D721Med (cell line): Measurements from ENCODE around the gene SPRTN.
A peak's percentile ranks its signal among the peaks of the same experiment; 100 is the strongest.
"Not testable (repeated sequence)": the region's sequence is repeated elsewhere in the genome, so short reads cannot be mapped to it uniquely, and the experiment has no call there.

Source experiments
- DNase-seq: peaks from one replicate; pipeline ENCODE4 v3.0.0; 2011; ENCODE audit warnings: low spot score; ENCODE audit not compliant: insufficient read length
- FAIRE-seq: peaks from 2 replicates; lab custom pipeline; 2011; peaks lifted over from hg19 to GRCh38; lab: Jason Lieb, UNC
- CTCF ChIP-seq: IDR thresholded peaks from 2 replicates; pipeline ENCODE4 v1.5.1; 2012; ENCODE audit warnings: mild to moderate bottlenecking, control low read depth; ENCODE audit not compliant: insufficient read depth; ENCODE audit errors: missing control alignments

Gene SPRTN

GRCh38 chr1:231335663-231336602 lies 2.2 kb upstream of the SPRTN start:
- TF ChIP-seq CTCF = no peak
- DNase-seq (no peak), FAIRE-seq (no peak)

- no peak for FAIRE-seq
- TF ChIP-seq CTCF = no peak
- no peak for DNase-seq
These were observed 1.0 kb upstream of the SPRTN start for GRCh38 chr1:231337043-231337471.

DNA sequence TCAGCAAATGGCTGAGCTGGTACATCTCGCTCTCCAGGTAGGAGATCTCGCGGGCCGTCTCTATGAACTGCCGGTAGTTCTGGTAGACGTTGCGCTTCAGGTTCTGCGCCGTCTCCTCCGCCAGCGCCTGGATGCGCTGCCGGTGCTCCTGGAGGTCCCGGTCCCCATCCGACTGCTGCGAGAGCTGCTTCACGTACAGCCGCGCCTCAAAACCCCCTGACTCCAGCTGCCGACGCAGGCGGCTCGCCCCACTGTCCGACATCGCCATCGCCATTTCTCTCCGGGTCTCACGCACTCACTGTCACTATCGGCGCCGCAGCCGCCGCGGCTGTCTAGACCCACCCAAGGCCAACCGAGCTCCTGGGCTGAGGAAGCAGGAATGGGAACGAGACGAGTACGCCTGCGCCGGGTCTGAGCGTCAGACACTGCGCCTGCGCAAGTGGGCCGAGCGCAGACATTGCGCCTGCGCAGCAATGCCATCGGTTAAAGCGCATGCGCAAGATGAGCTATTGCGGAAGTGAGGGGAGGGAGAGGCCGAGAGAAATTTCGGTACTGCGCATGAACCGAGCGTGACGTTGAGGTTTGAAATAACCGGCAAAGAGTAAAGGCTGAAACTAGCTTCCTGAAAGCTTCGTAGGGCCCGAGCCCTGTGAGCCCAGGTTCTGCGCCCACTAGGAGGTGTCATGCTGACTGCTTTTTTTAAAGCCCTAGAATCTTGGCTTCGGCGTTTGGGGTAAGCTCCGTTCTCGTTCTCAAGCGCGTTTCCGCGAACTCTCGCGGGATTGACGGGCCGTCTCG lies 422 bp upstream of the SPRTN start, which contains the start of gene EXOC8:
Gene EXOC8, minus strand, starts transcription at position 381 of the 798 bp plus-strand sequence. Its CDS starts 107 bp downstream, at position 274.
- peak; percentile 93 for FAIRE-seq
- no peak for TF ChIP-seq CTCF

GRCh38 chr1:231340328-231341013 lies 2.4 kb downstream of the SPRTN start:
- DNase-seq (no peak), FAIRE-seq (no peak)
- no peak for TF ChIP-seq CTCF

More for the DNA sequence above, 422 bp upstream of the SPRTN start, which contains the start of gene EXOC8:
- peak; percentile 97 for DNase-seq

DNA sequence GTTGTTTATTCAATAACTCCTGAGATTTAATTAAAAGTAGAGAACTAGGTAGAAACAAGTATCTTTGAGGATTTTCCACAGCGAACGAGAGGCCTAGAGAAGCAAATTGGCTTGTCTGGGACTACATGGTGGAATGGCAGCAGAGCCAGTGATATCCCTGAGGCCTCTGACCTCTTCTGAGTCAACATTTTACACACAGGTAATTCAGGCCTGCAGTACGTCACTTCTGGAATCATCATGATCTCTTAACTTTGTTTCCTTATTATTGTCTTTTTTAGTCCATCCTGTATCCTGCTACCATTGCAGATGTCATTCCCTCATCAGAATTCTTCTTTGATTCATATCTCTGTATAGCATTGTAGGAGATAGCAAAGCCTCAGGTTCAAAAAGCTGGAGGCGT lies 9.9 kb downstream of the SPRTN start:
- DNase-seq = no peak
- no peak for TF ChIP-seq CTCF
- FAIRE-seq = no peak

GRCh38 chr1:231348442-231348841 lies 10.3 kb downstream of the SPRTN start:
- DNase-seq (no peak), FAIRE-seq (no peak)
- TF ChIP-seq CTCF = no peak

- FAIRE-seq, DNase-seq: not testable (repeated sequence)
These were observed 10.8 kb downstream of the SPRTN start for GRCh38 chr1:231348856-231349255.
